GM12801 (cell line): Measurements from ENCODE around the gene RPL14.

ENCODE experiments used
- CTCF ChIP-seq: IDR thresholded peaks from one replicate; pipeline ENCODE4 v1.5.1; 2011; ENCODE audit warnings: control low read depth; ENCODE audit not compliant: insufficient read length; ENCODE audit errors: extremely low read depth

Gene RPL14

DNA sequence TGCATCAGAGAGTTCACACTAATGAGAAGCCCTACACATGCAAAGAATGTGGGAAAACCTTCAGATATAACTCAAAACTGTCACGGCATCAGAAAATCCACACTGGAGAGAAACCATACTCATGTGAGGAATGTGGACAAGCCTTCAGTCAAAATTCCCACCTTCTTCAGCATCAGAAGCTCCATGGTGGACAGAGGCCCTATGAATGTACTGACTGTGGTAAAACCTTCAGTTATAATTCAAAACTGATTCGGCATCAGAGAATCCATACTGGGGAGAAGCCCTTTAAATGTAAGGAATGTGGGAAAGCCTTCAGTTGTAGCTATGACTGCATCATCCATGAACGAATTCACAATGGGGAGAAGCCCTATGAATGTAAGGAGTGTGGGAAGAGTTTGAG is 30.0 kb downstream of the RPL14 start:
- no peak for TF ChIP-seq CTCF

DNA sequence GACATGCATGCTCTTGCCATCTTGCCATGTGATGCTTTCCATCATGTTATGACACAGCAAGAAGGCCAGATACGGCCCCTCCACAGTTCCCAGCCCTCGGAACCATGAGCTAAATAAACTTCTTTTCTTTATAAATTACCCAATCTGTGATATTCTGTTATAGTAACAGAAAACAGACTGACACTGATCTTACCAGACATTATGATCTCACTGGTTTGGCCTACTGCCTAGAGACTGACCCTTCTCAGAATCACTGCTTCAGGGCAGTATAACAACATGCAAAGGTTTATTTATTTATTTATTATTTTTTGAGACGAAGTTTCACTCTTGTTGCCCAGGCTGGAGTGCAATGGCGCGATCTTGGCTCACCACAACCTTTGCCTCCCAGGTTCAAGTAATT is 33.8 kb downstream of the RPL14 start:
- no peak for TF ChIP-seq CTCF

GRCh38 chr3:40494698-40495097 is 37.6 kb downstream of the RPL14 start:
- no peak for TF ChIP-seq CTCF

DNA sequence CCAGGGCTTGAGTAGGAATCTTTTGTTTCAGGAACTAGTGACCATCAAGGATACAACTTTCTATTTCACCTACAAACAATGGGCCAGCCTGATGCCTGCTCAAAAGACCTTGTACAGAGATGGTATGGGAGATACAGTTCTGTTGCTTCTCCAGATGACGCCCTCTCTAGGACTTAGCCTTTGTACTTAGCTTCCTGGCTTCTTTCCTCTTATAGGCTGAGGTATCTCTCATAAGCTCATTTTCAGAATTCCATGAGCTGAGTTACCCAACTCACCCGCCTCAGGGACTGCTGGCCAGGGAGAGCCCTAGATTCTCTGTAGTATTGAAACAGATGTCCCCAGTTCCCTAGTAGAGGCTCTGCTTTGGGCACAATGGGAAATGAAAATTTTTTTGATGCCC is 40.1 kb downstream of the RPL14 start:
- no peak for TF ChIP-seq CTCF

GRCh38 chr3:40499952-40500351 is 42.8 kb downstream of the RPL14 start:
- no peak for TF ChIP-seq CTCF

DNA sequence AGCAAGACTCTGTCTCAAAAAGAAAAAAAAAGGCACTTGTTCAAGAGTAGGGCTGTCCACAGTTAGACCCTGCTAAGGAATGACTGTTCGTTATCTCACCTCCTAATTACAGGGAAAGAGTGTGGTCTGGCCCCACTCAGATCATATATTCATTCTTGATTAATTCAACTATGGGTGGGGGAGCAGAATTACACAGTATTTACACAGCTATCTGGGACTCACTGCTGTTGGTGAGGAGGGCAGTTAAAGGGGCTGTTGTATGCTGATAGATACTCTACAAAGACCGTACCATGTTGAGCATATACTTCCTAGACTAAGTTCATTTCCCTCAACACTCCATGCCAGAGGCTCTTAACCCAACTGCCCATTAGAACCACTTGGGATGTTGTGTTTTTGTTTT is 44.9 kb downstream of the RPL14 start:
- no peak for TF ChIP-seq CTCF

GRCh38 chr3:40504636-40505430 is 47.7 kb downstream of the RPL14 start:
- no peak for TF ChIP-seq CTCF
